ES-I3 (cell line): ENCODE measurements around the gene DUS2.

Experiments
- H3K36me3 ChIP-seq: 2 replicates; pipeline ENCODE4 v1.6.1; 2013; ENCODE audit warnings: mild to moderate bottlenecking, low read length, control low read depth, moderate library complexity; ENCODE audit not compliant: insufficient read depth
- H3K4me1 ChIP-seq: 2 replicates; pipeline ENCODE4 v1.6.1; 2013; ENCODE audit warnings: mild to moderate bottlenecking, control low read depth, low read length; ENCODE audit not compliant: insufficient read depth
- H3K9ac ChIP-seq: 2 replicates; pipeline ENCODE4 v1.6.1; 2013; ENCODE audit warnings: low read depth, mild to moderate bottlenecking, low read length, moderate library complexity
- H3K9me3 ChIP-seq: 2 replicates; pipeline ENCODE4 v1.6.1; 2013; ENCODE audit warnings: mild to moderate bottlenecking, low read length, moderate library complexity; ENCODE audit not compliant: control insufficient read depth, insufficient read depth

Gene DUS2

DNA sequence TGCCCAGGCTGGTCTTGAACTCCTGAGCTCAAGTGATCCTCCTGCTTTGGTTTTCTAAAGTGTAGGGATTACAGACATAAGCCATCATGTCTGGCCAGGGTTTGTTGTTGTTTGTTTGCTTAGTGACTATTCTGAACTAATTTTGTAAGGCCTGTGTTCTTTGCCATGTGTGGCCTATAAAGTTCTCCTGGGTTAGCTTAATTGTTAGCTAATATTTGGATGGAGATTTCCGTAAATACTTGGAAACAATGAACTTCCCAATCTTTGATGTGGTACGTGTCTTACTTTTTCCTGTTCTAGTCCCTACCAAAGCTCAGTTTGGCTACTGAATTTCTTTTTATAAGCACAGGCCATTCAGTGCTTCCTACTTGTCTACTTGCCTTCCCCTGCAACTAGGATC is 24.9 kb downstream of the DUS2 start:
- Histone ChIP-seq H3K9ac (no peak overlapping the region), H3K36me3 (peaks cover 3% of the 10 kb centered on the region; the same call in 1 of the 2 replicates), H3K4me1 (no peaks in the 10 kb centered on the region), H3K9me3 (no peaks in the 10 kb centered on the region)

DNA sequence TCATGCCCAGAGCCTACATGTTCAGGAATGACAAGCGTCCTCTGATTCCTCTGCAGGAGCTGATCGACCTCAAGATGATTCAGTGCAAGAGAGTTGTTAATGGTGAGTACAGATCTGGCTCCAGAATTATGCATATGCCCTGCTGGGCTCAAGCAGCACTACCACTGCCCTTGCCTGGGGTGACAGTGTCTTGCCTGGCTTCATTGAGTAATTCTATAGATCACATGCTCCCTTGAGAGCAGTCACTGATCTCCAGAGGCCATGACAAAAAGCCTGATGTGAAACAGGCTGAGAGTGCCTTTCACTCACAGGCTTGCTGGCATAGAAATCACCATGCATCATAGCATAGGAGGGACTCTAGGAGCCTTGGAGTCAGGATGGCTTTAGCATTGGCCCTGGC is 26.4 kb downstream of the DUS2 start:
- H3K9me3 ChIP-seq = no peaks in the 10 kb centered on the region
- H3K4me1 ChIP-seq = no peaks in the 10 kb centered on the region
- H3K36me3 ChIP-seq = peaks cover 3% of the 10 kb centered on the region; the same call in 1 of the 2 replicates
- no peak overlapping the region for H3K9ac ChIP-seq

DNA sequence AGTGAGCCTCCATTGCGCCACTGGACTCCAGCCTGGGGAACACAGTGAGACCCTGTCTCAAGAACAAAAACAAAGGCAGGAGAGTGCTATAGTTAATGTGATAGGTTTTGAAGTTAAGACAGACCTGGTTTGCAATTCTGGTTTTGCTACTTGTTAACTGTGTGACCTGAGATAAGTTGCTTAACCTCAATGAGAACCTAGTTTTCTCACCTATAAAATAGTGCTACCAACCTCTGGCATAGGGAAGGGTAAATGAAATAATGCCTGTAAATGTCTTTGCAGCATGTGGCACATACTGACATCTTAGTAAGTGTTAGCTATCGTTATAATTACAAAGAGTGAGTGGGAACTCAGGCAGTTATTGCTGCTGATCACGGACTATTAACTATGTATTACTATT is 32.3 kb downstream of the DUS2 start:
- peaks cover 5% of the 10 kb centered on the region; the same call in 1 of the 2 replicates for H3K36me3 ChIP-seq
- H3K9me3 ChIP-seq = no peaks in the 10 kb centered on the region
- no peak overlapping the region for H3K9ac ChIP-seq
- no peaks in the 10 kb centered on the region for H3K4me1 ChIP-seq

DNA sequence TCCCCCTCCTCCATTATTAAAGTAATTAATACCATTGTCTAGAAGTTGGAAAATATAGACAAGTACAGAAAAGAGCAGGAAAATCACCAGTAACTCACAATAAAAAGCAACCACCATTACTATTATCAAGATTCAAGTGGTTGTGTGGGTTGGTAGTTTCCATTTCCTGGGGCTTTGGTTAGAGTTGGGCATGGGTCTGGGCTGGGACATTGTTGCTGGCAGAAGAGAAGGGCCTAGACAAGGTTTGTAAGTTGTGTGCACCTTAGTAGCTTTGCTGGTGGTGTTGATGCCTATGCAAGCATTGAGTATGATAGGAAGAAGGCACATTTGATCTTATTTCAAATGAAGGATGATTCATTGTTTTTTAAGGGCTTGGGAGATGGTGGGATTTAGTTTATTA is 36.7 kb downstream of the DUS2 start:
- Histone ChIP-seq H3K36me3 (0 out of 2 replicates have a peak, but pooled peaks cover 2% of the 10 kb centered on the region), H3K9me3 (no peaks in the 10 kb centered on the region), H3K4me1 (no peaks in the 10 kb centered on the region), H3K9ac (no peak overlapping the region)

DNA sequence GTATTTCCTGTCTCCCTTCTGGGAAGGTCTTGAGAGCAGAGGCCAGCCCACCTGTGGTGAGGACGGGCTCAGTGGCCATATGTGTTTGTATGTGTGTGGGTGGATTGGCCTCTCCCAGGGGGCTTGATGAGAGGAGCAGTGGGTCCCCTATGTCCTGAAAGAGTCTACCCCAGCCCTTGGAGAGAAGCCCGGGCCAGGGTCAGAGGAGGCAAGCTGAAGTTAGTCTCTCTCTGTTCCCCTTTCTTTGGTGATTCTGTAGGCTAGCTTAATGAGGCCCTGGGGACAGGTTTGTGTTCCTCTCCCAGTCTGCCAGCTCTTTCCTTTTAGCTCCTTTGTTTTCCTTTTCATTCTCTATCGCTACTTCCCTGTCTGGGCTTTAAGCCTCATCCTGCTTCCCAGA is 38.3 kb downstream of the DUS2 start:
- Histone ChIP-seq H3K4me1 (no peaks in the 10 kb centered on the region), H3K9ac (no peak overlapping the region), H3K36me3 (no peaks in the 10 kb centered on the region), H3K9me3 (no peaks in the 10 kb centered on the region)

DNA sequence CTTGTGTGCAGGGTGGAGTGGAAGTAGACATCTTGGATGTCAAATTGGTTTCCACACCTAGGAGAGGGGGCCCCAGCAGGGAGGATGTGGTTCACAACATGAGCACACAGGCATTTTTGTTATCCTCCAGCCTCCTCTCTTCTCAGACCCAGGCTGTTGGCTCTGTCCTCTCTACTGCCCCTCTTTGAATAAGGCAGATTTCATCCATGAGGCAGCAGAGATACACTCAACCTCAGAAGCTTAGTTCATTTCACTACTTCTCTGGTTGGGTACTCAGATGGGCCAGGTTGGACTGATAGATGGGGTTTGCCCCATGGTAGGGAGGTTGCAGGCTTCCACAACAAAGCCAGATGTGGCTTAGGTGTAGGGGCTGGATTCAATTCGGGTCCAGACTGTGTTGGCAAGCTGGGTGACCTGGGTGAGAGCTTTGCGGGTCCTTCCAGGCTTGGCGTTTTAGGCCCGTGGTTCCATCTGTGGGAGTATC is 39.9 kb downstream of the DUS2 start:
- H3K9me3 ChIP-seq = no peaks in the 10 kb centered on the region
- H3K4me1 ChIP-seq = no peaks in the 10 kb centered on the region
- H3K36me3 ChIP-seq = peaks cover 2% of the 10 kb centered on the region; the same call in 1 of the 2 replicates
- no peak overlapping the region for H3K9ac ChIP-seq

DNA sequence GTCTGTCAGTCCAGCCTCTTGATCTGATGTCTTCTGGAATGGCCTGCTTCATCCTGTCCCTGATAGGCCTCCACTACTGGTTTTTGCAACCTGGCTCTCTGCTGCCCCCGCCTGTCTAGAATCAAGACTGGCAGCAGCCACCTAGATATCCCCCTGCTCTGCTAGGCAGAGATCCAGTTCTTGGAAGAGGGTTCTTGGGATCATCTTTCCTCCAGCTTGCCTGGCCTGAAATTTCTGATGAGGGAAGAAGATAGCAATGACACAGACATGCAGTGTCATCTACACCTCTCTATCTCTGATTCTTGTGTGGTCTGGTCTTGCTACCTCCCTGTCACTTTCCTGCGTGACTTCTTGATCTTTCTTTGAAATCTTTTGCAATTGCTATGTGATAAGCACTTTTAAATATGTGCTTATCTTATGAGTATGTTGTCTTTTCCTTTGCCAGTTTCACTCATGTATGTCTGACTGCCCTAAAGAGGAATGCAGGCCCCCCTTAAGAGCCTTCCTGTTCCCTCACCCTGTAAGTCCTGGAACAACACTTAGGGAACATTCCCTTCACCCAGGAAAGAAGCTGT is 41.8 kb downstream of the DUS2 start:
- H3K36me3 ChIP-seq = peaks cover 4% of the 10 kb centered on the region; the same call in 1 of the 2 replicates
- H3K4me1 ChIP-seq = no peaks in the 10 kb centered on the region
- H3K9me3 ChIP-seq = no peaks in the 10 kb centered on the region
- no peak overlapping the region for H3K9ac ChIP-seq

DNA sequence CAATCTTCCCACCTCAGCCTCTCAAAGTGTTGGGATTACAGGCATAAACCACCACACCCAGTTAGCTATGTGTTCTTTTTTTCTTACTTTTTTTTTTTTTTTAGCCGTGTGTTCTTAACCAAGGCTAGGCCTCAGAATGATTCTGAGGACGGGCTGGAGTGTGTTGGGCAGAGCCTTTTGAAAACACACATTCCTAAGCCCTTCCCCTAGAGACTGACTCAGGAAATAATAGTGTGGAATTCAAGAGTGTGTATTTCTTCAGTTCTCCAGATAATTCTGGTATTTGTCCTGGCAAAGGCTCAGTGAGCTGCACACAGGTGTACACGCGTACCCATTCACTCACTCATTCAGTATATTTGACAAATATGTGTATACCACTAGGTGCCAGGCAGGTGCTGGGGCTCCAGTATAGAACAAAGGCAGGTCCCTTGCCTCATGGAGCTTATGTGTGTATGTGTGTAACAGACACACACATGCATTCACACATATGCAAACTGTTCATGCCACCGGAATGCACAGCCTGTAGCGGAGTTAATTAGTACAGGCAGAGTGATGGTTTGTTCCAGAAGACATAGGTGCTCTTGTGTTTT is 42.7 kb downstream of the DUS2 start:
- Histone ChIP-seq H3K4me1 (no peaks in the 10 kb centered on the region), H3K9ac (no peak overlapping the region), H3K9me3 (no peaks in the 10 kb centered on the region), H3K36me3 (peaks cover 7% of the 10 kb centered on the region; the same call in 1 of the 2 replicates)

DNA sequence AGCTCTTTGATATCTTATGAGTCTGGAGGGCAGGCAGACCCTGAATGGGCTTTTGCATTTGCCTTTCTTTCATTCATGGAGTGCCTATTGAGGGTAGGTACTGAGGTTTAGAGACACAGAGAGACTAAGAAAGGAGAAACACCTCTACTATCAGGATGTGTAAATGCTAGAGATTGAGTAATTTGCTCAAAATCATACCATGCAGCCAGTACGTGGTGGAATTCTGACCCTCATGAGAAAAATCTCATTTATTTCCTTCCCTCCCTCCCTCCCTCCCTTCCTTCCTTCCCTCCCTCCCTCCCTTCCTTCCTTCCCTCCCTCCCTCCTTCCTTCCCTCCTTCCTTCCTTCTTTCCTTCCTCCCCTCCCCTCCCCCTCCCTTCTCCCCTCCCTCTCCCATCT is 43.7 kb downstream of the DUS2 start:
- H3K4me1 ChIP-seq = no peaks in the 10 kb centered on the region
- no peak overlapping the region for H3K9ac ChIP-seq
- peaks cover 12% of the 10 kb centered on the region for H3K36me3 ChIP-seq
- no peaks in the 10 kb centered on the region for H3K9me3 ChIP-seq

DNA sequence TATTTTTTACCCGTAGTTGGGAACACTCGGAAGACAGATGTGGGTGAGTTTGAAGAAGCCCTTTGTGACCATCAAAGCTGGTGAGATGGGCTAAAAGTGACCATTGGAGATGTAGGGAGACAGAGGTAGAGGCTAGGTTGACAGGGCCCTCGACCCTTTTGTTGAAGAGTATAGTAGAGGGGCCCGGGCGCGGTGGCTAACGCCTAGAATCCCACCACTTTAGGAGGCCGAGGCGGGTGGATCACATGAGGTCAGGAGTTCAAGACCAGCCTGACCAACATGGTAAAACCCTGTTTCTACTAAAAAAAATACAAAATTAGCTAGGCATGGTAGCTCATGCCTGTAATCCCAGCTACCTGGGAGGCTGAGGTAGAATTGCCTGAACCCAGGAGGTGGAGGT is 45.8 kb downstream of the DUS2 start:
- peaks cover 12% of the 10 kb centered on the region for H3K36me3 ChIP-seq
- no peaks in the 10 kb centered on the region for H3K4me1 ChIP-seq

DNA sequence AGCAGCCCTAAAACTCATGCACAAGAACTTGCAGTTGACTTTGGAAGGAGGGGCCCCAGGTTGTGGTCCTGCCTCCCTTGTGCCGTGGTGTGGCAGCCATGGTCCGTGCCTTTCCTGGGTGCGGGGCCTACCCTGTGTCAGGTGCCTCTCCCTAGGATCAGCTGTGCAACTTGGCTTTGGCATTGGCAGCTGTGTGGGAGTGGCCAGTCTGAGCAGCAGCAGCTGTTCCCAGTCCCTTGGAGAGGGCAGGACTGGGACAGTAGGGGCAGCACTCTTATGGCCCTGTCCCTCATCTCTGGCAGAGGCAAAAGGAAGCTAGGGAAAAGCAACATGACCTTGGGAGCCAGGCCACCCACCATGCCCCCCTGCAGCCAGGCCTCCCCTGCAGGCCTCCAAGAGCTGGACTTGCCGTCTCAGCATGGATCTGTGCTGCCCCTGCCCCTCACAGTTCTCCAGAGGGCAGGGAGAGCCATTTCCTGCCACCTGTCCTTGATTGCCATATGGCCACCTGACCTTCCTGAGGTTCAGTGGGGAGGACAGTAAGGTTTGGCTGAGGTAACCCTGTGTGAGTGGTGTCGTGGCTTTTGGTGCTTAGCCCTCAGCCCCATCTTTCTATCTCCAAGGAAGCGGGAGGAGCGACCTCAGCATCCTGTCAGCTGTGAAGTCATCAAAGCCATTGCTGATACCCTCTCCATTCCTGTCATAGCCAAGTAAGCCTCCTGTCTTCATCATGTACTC is 46.6 kb downstream of the DUS2 start:
- no peaks in the 10 kb centered on the region for H3K9me3 ChIP-seq
- no peak overlapping the region for H3K9ac ChIP-seq
- H3K36me3 ChIP-seq = peaks cover 12% of the 10 kb centered on the region
- H3K4me1 ChIP-seq = no peaks in the 10 kb centered on the region

More for the DNA sequence above, 45.8 kb downstream of the DUS2 start:
- no peaks in the 10 kb centered on the region for H3K9me3 ChIP-seq
- no peak overlapping the region for H3K9ac ChIP-seq

DNA sequence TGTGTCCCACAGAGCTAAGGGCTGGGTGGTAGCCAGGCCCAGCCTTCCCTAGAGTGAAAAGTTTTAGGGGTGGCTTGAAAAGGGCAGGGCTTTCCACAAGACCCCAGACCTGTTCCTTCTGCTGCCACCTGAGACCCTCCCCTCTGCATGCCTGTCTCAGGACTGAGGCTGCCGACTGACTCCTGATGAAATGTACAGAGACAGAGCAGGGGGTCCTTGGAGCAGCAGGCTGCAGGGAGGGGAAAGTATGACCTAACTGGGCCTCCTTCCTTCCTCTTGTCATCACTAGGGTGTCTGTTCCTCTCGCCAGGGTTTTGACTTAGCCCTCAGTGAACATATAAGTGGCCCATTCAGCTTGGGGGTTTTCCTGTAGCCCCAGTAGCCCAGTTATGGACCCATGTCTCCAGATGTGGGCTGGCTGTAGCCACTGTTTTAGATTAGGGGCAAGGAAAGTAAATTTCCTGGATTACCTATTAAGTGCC is 47.2 kb downstream of the DUS2 start:
- Histone ChIP-seq H3K36me3 (peaks cover 16% of the 10 kb centered on the region), H3K9ac (no peak overlapping the region), H3K4me1 (no peaks in the 10 kb centered on the region), H3K9me3 (no peaks in the 10 kb centered on the region)

DNA sequence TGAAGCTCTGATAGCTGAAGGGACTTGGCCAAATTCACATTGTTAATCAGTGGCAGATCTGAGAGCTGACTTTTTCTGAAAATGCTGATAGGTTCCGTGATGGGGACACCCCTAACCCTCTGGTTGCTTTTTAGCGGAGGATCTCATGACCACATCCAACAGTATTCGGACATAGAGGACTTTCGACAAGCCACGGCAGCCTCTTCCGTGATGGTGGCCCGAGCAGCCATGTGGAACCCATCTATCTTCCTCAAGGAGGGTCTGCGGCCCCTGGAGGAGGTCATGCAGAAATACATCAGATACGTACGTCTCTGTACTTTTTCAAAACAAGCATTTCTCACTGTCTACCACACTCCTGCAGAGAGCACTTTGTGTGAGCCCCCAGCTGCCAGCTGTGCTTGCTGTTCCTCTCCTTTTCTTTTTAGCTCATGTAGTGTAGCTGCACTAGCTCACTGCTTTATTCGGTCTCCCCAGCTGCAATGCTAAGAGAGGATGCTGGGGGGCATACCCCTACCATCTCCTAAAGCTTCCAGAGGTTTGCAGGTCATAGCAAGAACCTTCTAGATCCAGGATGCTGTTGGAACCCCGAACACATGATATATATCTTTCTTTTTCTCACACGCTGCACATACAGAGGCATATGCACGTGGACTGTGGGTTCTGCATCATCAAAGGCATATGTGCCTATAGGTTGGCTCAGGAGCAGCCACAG is 47.9 kb downstream of the DUS2 start:
- Histone ChIP-seq H3K36me3 (peaks cover 22% of the 10 kb centered on the region), H3K9ac (no peak overlapping the region), H3K4me1 (no peaks in the 10 kb centered on the region), H3K9me3 (no peaks in the 10 kb centered on the region)

DNA sequence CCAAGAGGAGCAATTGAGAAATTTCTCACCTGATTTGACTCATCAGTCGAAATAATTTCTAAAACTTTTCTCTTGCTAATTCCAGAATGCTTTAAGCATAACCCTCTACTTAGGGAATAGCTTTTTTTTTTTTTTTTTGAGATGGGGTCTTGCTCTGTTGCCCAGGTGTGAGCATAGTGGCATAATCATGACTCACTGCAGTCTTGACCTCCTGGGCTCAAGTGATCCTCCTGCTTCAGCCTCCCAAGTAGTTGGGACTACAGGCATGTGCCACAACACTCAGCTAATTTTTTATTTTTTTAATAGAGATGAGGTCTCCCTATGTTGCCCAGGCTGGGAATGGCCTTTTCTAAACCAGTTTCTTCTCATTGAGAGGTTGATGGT is 48.4 kb downstream of the DUS2 start:
- H3K4me1 ChIP-seq = no peaks in the 10 kb centered on the region
- peaks cover 26% of the 10 kb centered on the region for H3K36me3 ChIP-seq
- H3K9ac ChIP-seq = no peak overlapping the region
- no peaks in the 10 kb centered on the region for H3K9me3 ChIP-seq
